Hematopoietic multipotent progenitor cell treated with erythropoietin and hydrocortisone succinate and interleukin-3 and kit ligand, for 6 days (in vitro differentiated cells): ENCODE results near the gene CAPS.

Experiments used
- DNase-seq: peaks from one replicate; pipeline ENCODE4 v3.0.0-alpha.2; 2015

CAPS gene

GRCh38 chr19:5914946-5915781, 1.1 kb downstream of the CAPS start:
- no peak for DNase-seq

- DNase-seq = no peak
Observed at GRCh38 chr19:5915782-5916165, 1.7 kb downstream of the CAPS start.

DNA sequence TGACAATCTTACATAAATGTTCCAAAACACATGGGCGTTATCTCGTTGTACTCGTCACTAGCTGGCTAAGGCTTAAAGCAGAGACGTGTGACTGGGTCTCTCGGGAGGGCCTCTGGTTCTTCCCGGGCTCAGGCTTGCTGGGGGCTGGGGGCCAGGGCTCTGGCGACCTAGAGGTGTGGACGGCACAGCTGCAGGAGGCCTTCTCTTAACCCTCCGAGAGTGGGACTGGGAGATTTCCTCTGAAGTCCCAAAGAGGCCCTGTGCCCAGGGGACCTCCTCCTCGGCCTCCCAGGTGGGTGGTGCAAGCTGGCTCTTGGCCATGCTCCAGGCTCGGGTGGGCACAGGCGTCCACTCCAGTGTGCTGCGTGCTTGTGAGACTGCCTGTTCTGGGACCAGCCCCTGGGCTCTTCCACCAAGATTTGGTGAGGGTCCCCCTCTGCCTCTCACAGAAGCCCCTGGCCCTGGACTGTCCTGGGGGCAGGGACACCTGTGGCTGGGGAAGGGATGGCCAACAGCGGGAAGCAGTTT, 2.2 kb downstream of the CAPS start:
- DNase-seq = no peak

DNA sequence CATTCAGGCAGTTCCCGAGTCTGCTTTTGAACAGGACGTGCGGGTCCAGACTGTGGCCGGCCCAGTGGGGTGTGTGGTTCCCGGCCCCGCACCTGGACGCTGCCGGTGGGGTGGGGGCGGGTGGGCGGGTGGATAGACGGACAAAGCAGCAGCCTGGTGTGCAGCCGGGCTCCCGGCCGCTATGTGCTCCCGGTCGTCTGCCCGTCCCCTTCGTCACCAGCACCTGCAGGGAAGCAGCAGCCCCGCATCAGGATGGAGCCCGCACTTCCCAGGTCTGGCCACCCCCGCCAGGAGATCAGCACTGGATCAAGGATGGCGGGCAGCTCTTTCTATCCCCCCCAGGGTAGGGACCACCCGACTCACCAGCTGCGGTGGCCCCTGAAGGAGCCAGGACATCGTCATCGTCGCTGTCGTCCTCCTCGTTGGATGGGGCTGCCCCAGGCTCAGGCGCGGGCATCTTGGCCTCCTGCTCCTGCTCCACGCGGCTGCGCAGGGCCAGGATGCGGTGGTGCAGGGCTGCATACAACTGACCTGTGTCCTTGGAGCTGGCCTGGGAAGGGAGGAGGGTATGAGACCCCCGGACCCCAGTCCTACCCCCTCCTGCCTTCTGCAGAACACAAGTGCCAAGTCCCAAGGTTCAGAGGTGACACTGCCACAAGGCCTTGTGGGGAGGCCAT, 3.5 kb downstream of the CAPS start:
- DNase-seq = no peak

- DNase-seq = no peak
Observed at GRCh38 chr19:5918463-5919079, 4.5 kb downstream of the CAPS start.

GRCh38 chr19:5921516-5922160, 7.6 kb downstream of the CAPS start:
- DNase-seq = no peak

GRCh38 chr19:5922161-5922545, 8.1 kb downstream of the CAPS start:
- DNase-seq = no peak

GRCh38 chr19:5923356-5923755, 9.3 kb downstream of the CAPS start:
- no peak for DNase-seq

DNA sequence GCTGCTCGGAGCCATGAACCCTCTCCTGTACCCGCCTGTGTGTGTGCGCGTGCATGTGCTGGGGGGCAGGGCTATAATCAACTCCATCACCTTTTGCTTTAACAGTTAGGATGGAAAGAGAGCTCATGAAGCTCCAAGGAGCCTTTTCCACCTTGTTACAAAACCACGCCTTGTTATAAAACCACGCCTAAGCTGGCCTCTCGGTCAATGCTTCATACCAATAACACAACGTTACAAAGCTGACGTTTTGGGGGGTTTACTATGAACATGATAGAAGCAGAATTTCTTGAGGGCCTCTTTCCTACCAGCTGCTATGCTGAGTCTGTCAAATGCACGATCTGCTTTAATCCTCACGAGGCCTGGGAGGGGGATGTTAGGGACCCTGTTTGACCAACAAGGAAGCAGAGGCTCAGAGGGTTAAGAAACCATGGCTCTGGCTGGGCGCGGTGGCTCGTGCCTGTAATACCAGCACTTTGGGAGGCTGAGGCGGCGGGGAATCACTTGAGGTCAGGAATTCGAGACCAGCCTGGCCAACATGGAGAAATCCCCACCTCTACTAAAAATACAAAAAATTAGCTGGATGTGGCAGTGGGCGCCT, 11.9 kb downstream of the CAPS start:
- no peak for DNase-seq

- DNase-seq = no peak
Observed at GRCh38 chr19:5926641-5927440, 12.8 kb downstream of the CAPS start.

- DNase-seq = no peak
Observed at GRCh38 chr19:5927441-5927821, 13.4 kb downstream of the CAPS start.

- no peak for DNase-seq
Observed at GRCh38 chr19:5929179-5929578, 15.1 kb downstream of the CAPS start.

GRCh38 chr19:5929625-5930024, 15.6 kb downstream of the CAPS start:
- no peak for DNase-seq

DNA sequence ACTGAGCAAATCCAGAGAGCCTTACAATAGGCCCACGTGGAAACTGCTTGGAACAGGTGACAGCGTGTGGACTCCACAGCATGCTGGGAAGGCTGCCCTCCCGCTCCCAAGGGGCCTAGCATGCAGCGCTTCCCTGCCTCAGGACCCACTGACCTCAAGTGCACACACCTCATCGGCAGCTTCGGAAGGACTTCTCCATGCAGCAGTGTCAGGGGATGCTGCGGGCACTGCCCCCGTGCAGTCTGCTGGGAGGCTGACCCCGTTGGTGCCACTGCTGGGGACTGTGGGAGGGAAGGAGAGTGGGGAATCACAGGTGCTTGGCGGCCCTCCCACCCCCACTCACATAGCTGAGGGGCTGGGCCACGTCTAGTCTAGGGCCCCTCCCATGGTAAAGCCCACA, 17.2 kb downstream of the CAPS start:
- no peak for DNase-seq

DNA sequence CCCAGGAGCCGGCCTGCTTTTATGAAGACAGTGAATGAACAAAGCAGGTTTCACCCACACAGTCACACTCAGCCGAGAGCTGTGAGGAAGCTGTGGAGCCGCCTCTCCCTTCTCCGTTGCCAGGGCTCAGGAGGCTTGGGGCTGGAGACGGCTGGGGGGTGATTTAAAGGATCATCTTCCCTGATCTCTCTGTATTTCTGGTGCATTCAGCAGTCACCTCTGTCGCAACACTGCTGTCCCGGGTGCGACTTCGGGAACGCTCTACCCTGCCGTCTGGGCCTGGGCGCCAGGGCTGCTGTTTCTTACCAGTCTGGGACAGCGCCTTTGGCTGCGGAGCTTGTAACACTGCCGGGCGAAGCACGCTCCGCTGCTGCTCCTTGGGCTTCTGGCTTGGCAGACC, 18.1 kb downstream of the CAPS start:
- DNase-seq = no peak

GRCh38 chr19:5932609-5933262, 18.7 kb downstream of the CAPS start:
- DNase-seq = no peak

DNA sequence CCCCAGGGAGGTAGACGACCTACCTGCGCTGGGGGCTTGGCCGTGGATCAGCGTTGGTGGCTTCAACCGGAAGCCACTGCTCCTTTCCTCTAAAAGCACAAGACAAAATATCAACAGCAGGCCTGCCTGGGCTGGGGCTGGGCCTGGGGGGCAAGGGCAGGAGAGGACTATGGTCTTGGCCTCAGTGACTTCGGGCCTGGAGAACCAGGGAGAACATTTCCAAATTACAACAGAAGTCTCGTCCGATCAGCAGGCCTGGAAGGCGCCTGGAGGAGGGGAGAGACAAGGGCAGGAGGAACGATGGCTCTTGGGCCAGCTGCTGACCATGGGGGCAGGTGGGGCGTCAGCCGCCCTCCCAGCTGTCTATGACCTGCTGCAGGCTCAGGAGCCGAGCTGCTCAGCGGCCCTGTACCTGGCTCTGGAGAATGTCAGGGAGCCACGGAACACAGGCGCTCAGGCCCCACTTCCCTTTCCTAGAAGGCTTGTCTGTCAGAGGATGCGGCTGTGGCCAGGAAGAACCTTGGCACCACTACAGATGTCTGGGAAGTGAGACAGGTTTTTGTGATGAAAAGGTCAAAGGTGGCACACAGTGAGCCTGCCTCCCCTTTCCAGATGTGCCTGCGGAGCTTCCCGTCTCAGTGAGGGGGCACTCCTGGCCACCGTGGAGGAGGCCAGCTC, 19.5 kb downstream of the CAPS start:
- no peak for DNase-seq

GRCh38 chr19:5934069-5934401, 20.0 kb downstream of the CAPS start:
- DNase-seq = no peak

DNA sequence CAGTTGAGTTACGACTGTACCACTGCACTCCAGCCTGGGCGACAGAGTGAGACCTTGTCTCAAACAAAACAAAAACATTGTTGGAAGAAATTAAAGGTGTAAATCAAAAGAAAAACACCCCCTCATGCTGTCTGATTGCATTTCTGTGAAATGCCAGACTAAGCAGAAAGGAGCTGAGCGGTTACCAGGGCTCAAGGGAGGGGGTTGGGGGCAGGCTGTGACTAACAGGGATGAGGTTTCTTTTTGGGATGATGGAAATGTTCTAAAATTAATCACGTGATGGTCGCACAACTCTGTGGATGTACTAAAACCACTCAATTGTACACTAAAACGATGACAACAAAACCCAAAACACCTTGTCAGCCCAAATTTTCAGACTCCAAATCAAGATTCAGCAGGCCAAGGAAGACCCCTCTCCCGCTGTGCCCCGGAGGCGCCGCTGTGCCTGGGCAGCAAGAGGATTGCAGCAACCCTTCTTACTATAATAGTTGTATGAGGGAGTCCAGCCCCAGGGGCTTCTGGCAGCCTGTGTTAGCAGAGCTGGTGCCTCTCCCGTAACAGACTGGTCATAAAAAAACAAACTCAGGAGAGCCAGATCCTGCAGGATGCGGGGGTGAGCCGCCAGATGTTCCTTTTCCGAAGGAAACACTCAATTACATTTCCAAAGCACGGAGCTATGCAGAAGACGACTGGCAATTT, 20.9 kb downstream of the CAPS start:
- no peak for DNase-seq
